Left colon (tissue), 2 donors: ENCODE measurements around the gene TSPEAR. TPM values are rescaled to one million over a fixed set of nuclear protein-coding genes. Genes with fewer than 3 reads are reported as not detected.
"Not testable (repeated sequence)": the region's sequence is repeated elsewhere in the genome, so short reads cannot be mapped to it uniquely, and the experiment has no call there.

ENCODE experiments used
- ATAC-seq: fragments of 200-7000 bp; cut with Tn5 transposase; one replicate; pipeline ENCODE4 v1.9.1; 2020; ENCODE audit warnings: mild to moderate bottlenecking, moderate library complexity
- DNase-seq, 2 donors: peaks; one replicate each; pipeline ENCODE4 v3.0.0-alpha.2; 2020
- intact Hi-C, 2 donors: fragments of 100-400 bp; cut with DNase I in 1 of 2; cut with micrococcal nuclease in 1 of 2; formaldehyde crosslinking; loops; one replicate each; pipeline versions ENCODE4 v1.11.2 to v1.14.0; 2022; cut with DNase I, micrococcal nuclease
- total RNA-seq, 2 donors: library from RNA; stranded (reverse); fragmentation: NEBNext Ultra II Directional; extraction: Animal tissue kit (Norgen Biotek cat#: 25700); gene quantifications; one replicate each; pipeline ENCODE4 v1.2.1, GENCODE V29; 2021
- donor health status: DM: no; HTN: no; CAD: no.
- donor health status: DM: yes; HTN: yes; CAD: no.

The TSPEAR gene
- total RNA-seq, 2 donors from 2014 or later = 0.09 TPM; not detected in 1

DNA sequence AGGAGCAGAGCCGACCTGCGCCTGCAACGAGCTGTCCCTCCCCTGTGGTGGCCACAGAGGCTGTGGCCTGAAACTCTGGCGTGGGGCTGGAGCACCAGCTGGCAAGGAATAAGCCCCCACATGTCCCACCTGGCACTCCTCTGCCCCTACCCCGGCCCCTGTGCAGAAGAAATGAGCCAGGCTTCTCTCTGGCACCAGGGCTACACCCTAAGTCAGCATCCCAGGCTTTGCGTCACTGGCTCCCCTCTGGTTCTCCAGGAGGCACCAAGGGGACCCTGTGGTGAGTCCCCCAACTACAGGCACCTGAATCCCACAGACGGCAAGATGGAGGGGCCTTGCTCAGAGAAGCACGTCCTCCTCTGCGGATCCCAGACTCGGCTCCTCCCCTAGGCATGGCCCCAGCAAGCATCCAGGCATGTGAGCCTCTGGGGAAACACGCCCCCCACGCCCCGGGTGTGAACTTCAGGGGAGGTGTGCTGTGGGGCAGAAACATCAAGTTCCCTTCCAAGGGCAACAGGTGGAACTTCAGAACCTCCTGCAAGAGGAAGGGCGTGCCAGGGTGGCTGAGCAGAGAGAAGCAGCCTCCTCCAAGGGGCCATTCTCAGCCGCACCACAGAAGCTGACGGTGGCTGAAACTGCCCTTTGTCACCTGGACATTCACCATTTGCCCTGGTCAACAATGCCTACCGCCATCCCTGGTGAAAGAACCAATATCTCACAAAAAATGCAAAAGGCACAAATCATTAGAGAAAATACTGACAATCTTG, 108.1 kb downstream of the TSPEAR start:
- DNase-seq = no peak
- no peak for ATAC-seq
- intact Hi-C loops = no loop called here

DNA sequence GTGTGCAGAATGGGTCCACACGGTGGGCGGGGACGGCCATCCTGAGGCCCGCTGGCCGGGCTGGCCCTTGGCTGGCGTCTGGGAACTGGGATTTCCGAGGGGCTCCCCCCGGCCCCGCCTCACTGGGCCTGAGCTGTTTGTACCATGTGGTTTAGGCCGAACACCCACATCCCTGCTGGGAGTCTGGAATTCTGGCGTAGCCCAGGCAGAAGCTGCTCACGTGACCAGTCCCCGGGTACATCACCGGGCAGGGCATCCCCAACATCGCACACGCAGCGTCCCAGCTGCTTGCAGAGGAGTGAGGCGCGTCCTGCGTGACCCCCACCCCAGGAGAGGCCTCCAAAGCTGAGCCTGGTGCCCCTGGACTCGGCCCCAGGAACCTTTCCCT, 108.9 kb downstream of the TSPEAR start:
- no peak for ATAC-seq
- DNase-seq = no peak
- intact Hi-C loops = no loop called here

DNA sequence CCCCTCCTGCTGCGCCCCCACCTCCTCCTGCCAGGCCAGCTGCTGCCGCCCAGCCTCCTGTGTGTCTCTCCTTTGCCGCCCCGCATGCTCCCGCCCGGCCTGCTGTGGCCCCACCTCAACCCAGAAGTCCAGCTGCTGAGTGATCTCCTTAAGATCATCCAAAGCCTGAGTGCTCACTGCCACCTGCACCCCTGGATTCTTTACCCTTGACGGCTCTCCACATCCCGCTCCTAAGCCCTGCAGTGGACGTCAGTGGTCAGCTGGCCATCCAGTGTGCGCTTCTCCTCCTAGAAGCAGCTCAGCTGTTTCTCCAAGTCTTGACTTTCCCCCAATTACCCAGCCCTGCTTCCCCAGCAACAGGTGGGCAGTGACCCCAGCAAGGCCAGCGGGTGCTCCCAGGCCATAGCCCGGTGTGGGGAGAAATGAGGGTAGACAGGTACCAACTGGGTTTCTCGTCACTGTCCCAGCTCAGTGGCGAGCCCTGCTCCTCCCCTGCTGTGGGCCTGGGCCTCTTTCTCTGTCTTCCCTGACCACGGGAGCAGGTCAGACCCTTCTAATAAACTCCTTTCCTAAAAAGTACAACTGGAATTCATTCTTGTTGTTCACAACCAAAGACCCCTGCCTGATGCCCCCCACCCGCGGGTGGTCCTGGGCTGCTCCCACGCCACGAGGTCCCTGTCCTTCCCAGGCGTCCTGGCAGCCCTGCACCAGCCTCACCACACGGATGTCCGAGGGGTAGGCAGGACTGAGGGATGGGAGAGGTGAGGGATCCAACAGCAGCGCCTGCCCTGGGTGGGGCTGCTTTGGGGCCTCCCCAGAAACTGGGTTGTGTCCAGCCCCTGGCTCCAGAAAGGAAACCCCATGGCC, 109.5 kb downstream of the TSPEAR start:
- ATAC-seq = no peak
- no peak for DNase-seq
- intact Hi-C loops = no loop called here

DNA sequence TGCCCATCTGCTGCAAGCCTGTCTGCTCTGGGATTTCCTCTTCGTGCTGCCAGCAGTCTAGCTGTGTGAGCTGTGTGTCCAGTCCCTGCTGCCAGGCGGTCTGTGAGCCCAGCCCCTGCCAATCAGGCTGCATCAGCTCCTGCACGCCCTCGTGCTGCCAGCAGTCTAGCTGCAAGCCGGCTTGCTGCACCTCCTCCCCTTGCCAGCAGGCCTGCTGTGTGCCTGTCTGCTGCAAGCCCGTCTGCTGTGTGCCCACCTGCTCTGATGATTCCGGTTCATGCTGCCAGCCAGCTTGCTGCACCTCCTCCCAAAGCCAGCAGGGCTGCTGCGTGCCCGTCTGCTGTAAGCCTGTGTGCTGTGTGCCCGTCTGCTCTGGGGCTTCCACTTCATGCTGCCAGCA, 110.3 kb downstream of the TSPEAR start:
- DNase-seq, intact Hi-C loops, ATAC-seq: not testable (repeated sequence)

DNA sequence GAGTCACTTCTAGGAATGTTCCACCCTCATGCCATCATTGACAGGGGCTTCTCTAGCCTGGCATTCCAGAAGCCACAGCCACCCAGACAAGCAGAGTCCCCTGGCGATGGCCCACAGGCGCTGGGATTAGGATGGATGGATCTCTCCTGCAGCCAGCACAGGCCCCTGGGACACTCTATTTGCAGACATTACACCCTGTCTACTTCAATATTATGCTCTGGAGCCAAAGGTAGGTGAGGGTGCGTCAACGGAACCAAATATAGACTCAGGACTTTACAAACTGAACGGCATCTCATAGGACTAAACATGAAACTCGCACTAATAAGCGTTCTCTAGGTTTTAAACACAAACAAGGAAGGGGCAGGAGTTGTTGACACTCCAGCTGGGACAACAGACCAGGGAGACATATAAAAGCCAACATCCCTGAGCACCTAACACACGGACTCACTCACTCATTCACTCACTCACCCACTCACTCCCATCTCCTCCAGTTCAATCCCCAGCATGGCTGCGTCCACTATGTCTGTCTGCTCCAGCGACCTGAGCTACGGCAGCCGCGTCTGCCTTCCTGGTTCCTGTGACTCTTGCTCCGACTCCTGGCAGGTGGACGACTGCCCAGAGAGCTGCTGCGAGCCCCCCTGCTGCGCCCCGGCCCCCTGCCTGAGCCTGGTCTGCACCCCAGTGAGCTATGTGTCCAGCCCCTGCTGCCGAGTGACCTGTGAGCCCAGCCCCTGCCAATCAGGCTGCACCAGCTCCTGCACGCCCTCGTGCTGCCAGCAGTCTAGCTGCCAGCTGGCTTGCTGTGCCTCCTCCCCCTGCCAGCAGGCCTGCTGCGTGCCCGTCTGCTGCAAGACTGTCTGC, 111.0 kb downstream of the TSPEAR start, which contains the start of gene KRTAP10-7:
KRTAP10-7 (plus strand) TSS at position 480 of the 861 bp plus-strand sequence; CDS start at position 505, 25 bp downstream.
- ATAC-seq, DNase-seq, intact Hi-C loops: not testable (repeated sequence)

DNA sequence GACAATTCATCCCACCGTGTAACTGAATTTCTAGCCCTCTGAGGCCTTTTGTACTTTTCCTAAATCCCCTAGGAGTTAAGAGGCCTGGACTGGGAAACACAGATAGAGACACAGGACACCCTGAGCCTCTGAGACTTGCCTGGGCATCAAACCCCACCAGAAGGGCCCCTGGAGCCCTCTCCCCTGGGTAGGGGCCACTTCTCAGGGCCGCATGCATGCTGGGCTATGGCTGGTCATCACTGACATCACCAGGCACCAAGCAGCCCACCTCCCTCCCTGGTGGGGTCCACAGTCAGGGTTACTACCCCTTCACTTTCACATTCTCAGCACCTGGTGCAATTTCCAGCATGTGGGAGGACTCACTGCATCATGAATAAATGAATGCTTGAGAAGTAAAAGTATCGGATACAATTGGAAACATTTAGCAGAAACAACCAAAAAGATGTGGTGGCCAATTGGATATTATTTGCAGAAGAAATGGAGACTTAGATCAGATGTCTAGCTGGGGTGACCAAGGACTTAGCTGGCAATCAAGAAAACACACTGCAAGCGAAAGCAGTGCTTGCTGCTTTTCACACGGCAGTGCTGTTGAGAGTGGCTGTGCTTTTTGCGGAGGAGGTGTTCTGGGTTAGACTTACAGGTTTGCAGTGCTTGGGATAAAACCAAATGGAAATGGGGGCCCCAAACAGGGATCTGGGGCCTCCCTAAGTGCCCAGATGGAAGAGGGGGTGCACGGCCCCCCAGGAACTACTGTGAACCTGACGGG, 111.9 kb downstream of the TSPEAR start:
- ATAC-seq (no peak), DNase-seq (no peak)
- intact Hi-C loops = no loop called here

DNA sequence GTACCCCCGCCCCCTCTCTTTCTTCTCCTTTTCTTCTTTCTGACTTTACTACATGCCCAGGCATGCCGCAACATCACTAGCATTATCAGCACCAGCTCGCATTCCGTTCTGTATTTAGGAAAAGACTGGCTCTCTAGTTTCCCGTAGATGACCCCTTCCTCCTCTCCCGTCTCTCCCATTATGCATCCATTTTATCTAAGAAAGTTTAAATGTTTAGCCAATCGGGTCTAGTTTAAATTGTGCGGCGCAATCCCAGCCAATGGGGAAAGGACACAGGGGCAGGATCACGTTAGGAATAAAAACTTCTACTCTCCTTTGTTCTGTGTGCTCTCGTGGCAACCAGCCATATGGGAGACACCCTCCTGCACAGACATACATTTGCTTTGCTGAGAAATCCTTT, 113.3 kb downstream of the TSPEAR start:
- ATAC-seq = no peak
- intact Hi-C loops = no loop called here
- DNase-seq = no peak

DNA sequence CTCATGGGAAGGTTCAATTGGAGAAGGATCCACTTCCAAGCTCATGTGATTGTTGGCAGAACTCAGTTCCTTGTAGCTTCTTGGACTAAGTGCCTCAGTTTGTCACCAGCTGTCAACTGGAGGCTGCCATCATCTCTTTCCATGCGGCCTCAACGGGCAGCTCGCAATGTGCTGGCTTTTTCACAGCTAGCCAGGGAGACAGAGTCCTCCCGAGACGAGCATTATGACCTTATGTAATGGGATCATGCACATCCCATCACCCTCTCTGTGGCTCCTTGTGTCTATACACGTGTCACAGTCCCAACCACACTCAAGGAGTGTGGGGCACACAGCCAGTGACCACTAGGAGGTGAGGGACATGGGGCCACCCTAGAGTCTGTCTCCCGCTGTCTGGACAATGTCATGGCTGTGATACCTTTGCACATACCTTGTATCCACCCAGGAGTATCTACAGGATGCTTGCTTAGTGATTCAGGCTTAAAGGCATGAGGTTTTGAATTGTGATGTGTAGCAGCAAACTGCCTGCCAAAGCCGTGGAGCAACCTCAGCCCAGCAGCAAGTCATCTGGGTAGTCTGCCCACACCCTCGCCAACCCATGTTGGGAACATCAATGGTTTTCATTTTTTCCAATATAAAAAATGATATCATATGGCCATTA, 115.2 kb downstream of the TSPEAR start:
- DNase-seq (no peak), ATAC-seq (no peak)
- intact Hi-C loops = no loop called here

DNA sequence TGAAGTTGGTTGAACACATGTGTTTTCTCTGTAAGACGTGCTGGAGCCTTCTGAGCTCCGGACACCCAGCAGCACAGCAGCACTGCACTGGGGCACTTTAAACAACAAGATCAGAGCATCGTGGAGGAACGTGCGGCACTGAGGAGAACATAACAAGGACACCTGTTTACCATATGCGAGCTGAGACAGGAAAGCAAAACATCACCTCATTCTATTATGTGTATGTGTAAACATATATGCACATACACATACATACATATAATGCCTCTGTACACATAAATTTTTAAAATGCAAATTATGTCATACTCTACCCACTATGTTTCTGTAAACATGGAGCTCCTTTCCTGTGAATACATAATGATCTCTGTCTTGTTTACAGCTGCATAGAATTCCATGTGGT, 115.8 kb downstream of the TSPEAR start:
- ATAC-seq = no peak

DNA sequence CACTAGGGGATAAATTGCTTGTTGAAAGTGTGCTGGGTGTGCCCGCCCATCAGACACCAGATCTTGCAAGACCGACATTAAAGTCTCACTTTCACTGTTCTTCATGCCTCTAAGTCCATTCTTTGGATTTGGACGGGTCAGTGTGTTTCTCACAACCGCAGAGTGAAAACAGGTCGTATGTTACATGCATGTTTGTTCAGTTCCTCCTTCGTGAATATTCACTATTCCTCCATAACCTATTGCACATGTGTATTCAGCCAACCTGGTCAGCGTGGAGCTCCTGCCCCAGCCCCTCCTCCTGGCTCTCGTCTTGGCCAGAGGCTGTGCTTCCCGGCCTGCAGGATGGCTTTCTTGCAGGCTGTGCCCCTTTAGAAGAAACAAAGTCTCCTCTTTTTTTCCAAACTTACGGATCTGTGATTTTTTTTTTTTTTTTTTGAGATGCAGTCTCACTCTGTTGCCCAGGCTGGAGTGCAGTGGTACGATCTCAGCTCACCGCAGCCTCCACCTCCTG, 116.9 kb downstream of the TSPEAR start:
- ATAC-seq (no peak), DNase-seq (no peak)
- intact Hi-C loops = no loop called here

More for the DNA sequence above, 115.8 kb downstream of the TSPEAR start:
- DNase-seq = no peak
- intact Hi-C loops = no loop called here

DNA sequence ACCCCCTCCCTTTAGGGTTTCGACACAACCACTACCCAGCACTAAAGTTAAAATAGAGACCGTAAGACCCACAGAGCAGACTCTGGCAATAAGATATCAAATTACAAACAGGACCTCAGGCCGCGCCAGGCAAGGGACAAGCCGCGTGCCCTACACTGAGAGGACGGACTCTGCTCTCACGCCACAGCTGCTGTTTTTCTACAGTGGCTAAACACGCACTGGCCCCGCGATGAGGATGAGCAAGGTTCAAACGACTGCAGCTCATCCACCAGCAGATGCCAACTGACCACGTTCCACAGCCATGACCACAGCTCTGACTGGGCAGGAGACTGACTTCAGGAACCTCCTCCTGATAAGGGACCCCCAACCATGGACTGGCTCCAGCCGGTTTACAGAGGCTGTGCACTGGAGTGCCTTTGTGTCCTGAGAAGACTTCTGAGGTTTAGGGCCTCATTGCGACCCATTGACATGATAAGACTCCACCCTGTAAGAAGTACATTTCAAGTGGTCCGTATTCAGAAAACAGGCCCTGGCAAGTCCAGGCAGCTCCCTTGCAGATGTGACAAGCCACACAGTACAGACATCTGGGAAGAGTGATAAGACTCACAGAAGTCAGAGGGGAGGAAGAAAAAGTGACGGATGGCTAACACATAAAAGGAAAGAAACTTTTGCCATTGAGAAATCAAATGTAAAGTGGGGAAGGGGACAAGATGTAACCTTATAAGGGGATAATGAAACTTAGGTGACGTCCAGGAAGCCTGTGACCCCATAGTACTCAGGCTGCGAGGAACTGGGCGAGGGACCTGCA, 117.6 kb downstream of the TSPEAR start:
- DNase-seq (no peak), ATAC-seq (no peak)

DNA sequence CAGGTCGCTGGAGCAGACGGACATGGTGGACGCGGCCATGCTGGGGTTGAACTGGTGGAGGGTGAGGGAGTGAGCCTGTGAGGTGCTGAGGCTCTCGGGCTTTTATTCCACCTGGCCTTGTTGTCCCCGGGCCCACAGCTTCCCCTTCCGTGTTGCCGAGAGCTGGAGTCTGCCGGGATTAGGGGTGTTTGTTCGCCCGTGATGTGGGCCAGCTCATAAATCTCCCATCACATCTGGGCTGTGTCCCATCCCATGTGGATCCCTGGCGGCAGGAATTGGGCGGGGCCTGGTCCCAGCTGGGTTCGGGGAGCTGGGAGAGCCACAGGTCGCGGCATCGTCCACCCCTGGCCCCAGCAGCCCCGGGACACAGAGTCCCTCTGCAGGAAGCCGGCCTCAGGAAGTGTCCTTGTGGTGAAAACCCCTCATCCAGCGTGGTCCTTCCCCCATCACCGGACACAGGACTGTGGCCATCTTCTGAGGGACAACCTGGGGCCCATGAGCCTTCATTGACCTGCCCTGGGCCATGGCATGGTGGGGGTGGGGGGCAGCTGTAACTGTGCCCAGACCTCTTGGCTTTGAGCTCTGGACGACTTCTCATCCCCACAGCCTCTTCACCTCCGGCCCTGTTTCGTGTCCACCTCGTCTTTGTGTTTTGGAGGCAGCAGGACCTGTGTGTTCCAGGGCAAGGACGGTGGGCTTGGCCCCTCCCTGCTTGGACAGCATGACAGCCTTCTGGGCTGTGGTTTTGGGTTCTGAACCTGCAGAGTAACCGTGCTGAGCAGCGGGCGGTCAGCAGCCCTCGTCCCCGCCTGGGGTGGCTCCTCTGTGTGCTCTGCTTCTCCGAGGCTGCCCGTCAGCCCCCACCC, 118.7 kb downstream of the TSPEAR start, which contains the start of gene KRTAP10-6:
KRTAP10-6 (minus strand) TSS at position 60 of the 866 bp plus-strand sequence; CDS start at position 39, 21 bp downstream.
- ATAC-seq (no peak), DNase-seq (no peak)
- intact Hi-C loops = no loop called here

More for the DNA sequence above, 117.6 kb downstream of the TSPEAR start:
- intact Hi-C loops = no loop called here

DNA sequence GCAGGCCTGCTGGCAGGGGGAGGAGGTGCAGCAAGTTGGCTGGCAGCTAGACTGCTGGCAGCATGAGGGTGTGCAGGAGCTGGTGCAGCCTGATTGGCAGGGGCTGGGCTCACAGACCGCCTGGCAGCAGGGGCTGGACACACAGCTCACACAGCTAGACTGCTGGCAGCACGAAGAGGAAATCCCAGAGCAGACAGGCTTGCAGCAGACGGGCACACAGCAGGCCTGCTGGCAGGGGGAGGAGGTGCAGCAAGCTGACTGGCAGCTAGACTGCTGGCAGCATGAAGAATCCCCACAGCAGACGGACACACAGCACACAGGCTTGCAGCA, 119.6 kb downstream of the TSPEAR start:
- DNase-seq, ATAC-seq, intact Hi-C loops: not testable (repeated sequence)

DNA sequence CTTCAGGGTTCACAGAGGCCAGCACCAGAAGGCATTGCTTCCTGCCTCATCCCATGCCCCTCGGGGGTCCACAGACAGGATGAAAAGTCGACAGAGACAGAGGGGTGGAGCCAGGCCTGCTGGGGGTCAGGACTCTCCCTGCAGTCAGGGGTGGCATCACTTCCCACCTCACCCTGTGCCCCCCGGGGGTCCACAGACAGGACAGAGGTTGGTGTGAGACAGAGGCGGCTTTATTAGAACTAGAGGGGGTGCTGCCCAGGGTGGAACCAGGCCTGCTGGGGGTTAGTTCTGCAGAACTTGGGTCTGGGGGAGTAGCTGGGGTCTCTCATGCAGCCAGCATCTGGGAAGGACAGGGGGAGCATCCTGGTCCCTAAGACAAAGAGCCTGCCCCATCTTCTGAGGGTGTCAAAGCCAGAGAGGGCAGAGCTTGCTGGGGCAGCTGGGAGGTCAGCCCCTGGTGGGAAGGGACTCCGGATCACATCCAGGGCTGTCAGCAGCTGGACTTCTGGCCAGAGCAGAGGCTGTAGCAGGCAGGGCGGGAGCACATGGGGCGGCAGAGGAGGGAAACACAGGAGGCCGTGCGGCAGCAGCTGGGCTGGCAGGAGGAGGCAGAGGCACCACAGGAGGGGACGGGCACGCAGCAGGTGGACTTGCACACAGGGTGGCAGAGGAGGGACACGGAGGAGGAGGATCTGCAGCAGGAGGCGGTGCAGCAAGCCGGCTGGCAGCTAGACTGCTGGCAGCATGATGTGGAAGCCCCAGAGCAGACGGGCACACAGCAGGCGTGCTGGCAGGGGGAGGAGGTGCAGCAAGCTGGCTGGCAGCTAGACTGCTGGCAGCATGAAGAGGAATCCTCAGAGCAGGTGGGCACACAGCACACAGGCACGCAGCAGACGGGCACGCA, 120.2 kb downstream of the TSPEAR start:
- DNase-seq, ATAC-seq, intact Hi-C loops: not testable (repeated sequence)

DNA sequence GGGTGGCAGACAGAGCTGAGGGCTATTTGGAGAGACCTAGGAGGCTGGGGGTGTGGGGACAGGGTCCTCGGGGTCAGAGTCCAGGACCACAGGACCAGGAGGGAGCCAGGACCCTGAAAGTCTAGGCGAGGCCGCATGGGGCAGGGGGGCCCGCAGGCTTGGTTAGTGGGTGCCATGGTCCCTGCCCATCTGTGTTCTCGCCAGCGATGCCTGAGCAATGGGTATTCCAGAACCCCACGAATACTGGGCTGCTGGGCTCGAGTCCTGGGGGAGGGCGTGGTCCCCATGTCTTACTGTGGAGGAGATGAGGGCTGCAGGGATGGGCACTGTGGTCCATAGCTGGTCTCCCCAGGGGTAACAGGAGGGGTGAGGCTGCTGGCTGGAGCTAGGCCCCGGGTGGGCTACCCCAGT, 121.1 kb downstream of the TSPEAR start:
- ATAC-seq = no peak
- no peak for DNase-seq

More for the DNA sequence above, 121.1 kb downstream of the TSPEAR start:
- intact Hi-C loops = no loop called here
